Embryonic facial prominence (tissue), 1 donor: ENCODE data around the gene SLC44A5.
"Not testable (repeated sequence)": the region's sequence is repeated elsewhere in the genome, so short reads cannot be mapped to it uniquely, and the experiment has no call there.

Source experiments
- DNase-seq: peaks from one replicate; pipeline ENCODE4 v3.0.0-alpha.2; 2016; ENCODE audit errors: extremely low spot score

Gene SLC44A5

GRCh38 chr1:75274920-75275506 is 335.9 kb downstream of the SLC44A5 start:
- DNase-seq: no peak

- DNase-seq: no peak
These were observed 337.8 kb downstream of the SLC44A5 start for GRCh38 chr1:75273110-75273509.

- peak; percentile 13 for DNase-seq
These were observed 345.1 kb downstream of the SLC44A5 start for GRCh38 chr1:75265792-75266191.

- DNase-seq: no peak
These were observed 346.8 kb downstream of the SLC44A5 start for GRCh38 chr1:75264112-75264511.

- not testable (repeated sequence) for DNase-seq
These were observed 347.3 kb downstream of the SLC44A5 start for GRCh38 chr1:75263616-75264015.

GRCh38 chr1:75261946-75262345 is 349.0 kb downstream of the SLC44A5 start:
- DNase-seq: not testable (repeated sequence)

- DNase-seq: no peak
These were observed 352.6 kb downstream of the SLC44A5 start for GRCh38 chr1:75258351-75258750.

- DNase-seq: no peak
These were observed 353.5 kb downstream of the SLC44A5 start for GRCh38 chr1:75257424-75257823.

- not testable (repeated sequence) for DNase-seq
These were observed 360.8 kb downstream of the SLC44A5 start for GRCh38 chr1:75250114-75250513.

GRCh38 chr1:75245239-75245638 is 365.7 kb downstream of the SLC44A5 start:
- no peak for DNase-seq

- no peak for DNase-seq
These were observed 367.8 kb downstream of the SLC44A5 start for GRCh38 chr1:75243124-75243523.

- DNase-seq: no peak
These were observed 373.6 kb downstream of the SLC44A5 start for GRCh38 chr1:75237316-75237715.

- DNase-seq: no peak
These were observed 376.4 kb downstream of the SLC44A5 start for GRCh38 chr1:75234562-75234961.

GRCh38 chr1:75233302-75233929 is 377.5 kb downstream of the SLC44A5 start:
- no peak for DNase-seq

- no peak for DNase-seq
These were observed 390.8 kb downstream of the SLC44A5 start for GRCh38 chr1:75220072-75220471.

- DNase-seq: no peak
These were observed 396.9 kb downstream of the SLC44A5 start for GRCh38 chr1:75214017-75214416.

- DNase-seq: no peak
These were observed 399.3 kb downstream of the SLC44A5 start for GRCh38 chr1:75211648-75212047.

GRCh38 chr1:75208862-75209261 is 402.1 kb downstream of the SLC44A5 start:
- DNase-seq: no peak

- DNase-seq: peak; percentile 72
These were observed 407.3 kb downstream of the SLC44A5 start for GRCh38 chr1:75203415-75204277.

GRCh38 chr1:75202751-75203150 is 408.2 kb downstream of the SLC44A5 start:
- DNase-seq: no peak

GRCh38 chr1:75198761-75199160 is 412.2 kb downstream of the SLC44A5 start:
- DNase-seq: no peak

GRCh38 chr1:75198163-75198562 is 412.8 kb downstream of the SLC44A5 start:
- no peak for DNase-seq

- DNase-seq: no peak
These were observed 422.0 kb downstream of the SLC44A5 start for GRCh38 chr1:75188892-75189291.
